Non-pigmented ciliary epithelial cell (primary cell): Measurements from ENCODE around the gene RPL36A.

Experiments used
- DNase-seq: peaks from one replicate; pipeline ENCODE4 v3.0.0-alpha.2; 2010; ENCODE audit warnings: low read depth

Gene RPL36A

GRCh38 chrX:101442085-101442484 lies 51.3 kb downstream of the RPL36A start:
- DNase-seq, result no peak
